ENCODE data around the gene LTB4R. TPM values are rescaled to one million over a fixed set of nuclear protein-coding genes. Genes with fewer than 3 reads are reported as not detected.
"Not testable (repeated sequence)": the region's sequence is repeated elsewhere in the genome, so short reads cannot be mapped to it uniquely, and the experiment has no call there.

Gene LTB4R
- total and polyA plus RNA-seq, 4 experiments from 2014 or later, result 9.6 to 20.0 (median 15.1) TPM

DNA sequence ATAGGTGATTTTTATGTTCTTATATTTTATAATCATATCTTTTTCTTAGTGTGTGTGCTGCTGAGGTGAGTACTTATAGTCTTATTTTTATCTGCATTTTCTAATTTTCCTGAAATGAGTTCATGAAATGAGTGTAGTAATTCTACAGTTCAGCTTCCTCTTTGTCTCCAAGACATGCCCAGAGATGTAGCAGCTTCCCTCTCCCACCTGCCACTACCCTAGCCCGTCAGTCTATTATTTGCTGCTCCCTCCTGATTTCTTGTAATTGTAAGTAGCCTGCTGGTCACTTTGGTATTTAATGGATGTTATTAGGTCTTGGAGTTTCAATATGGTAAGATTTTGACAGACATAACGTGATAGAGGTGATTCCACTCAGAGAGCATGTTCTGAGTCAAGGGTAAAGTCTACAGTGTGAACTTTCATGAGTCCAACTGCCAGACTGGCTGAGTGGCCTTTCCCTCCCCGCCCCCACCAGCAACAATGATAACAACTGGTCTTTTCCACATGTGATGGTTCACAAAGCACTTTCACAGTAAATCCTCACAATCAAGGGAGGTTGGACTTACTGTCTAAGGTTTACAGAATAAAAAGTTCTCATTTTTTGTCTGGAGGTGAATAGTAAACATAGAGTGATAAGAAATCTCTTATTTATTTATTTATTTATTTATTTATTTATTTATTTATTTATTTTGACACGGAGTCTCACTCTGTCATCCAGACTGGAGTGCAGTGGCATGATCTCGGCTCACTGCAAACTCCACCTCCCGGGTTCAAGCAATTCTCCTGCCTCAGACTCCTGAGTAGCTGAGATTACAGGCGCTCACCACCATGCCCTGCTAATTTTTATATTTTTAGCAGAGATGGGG lies 32.7 kb downstream of the LTB4R start:
- H3K27me3 ChIP-seq (ENCODE audit: insufficient read depth, low read length), result no peaks in the 10 kb centered on the region
- Mint-ChIP-seq H3K36me3 (peaks cover 0 to 4% of the 10 kb centered on the region in 2 donors), H3K27me3 (peaks cover 12 to 23% of the 10 kb centered on the region in 2 donors), H3K27ac (no peak overlapping the region), H3K9me3 (no peaks in the 10 kb centered on the region), H3K4me3 (no peak overlapping the region), H3K4me1 (peaks cover 7 to 16% (median 10%) of the 10 kb centered on the region in 4 donors)
- H3K36me3 ChIP-seq (ENCODE audit: insufficient read depth, low read length), result no peaks in the 10 kb centered on the region
- no peak for DNase-seq
- POLR2A ChIA-PET (ENCODE audit: partially characterized antibody), result no interaction called here
- CTCF ChIA-PET (ENCODE audit: partially characterized antibody), result interaction anchor here (5.7 kb wide), 1 partner anchor 11 kb away, joined by 46 read pairs; the partner anchor contains the start of gene ADCY4
- no peak overlapping the region for H3K4me3 ChIP-seq (ENCODE audit: low read length in 2 of 2)
- no peak overlapping the region for H3K27ac ChIP-seq (ENCODE audit: low read depth, low read length)
- H3K9me3 ChIP-seq (ENCODE audit: control insufficient read depth in 1 of 2, low read length in 2 of 2), result no peaks in the 10 kb centered on the region
- H3K4me1 ChIP-seq (ENCODE audit: insufficient read depth, low read length), result peaks cover 10% of the 10 kb centered on the region
- intact Hi-C loops (cut with micrococcal nuclease), result no loop called here

DNA sequence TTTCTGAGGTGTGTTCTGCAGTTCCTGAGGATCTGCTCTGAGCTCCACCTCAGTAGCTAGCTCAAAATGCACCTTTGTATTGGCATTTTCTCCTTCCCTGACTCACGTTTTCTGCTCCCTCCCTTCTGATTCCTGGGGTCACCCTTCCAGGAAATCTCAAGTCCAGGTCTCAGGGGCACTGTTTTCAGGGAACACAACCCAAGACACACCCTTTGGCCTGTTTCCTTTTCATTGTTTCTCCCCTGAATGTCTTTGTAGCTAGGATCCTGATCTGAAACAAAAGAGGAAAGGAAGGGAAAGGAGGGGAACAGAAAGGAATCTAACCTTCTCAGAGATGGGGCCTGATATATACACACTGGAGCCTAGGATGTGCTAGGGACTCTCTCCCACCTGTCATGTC lies 35.8 kb downstream of the LTB4R start:
- Histone ChIP-seq H3K4me1 (ENCODE audit: insufficient read depth, low read length) (no peaks in the 10 kb centered on the region), H3K27ac (ENCODE audit: low read depth, low read length) (no peak overlapping the region), H3K36me3 (ENCODE audit: insufficient read depth, low read length) (no peaks in the 10 kb centered on the region), H3K9me3 (ENCODE audit: control insufficient read depth in 1 of 2, low read length in 2 of 2) (no peaks in the 10 kb centered on the region), H3K4me3 (ENCODE audit: low read length in 2 of 2) (no peak overlapping the region), H3K27me3 (ENCODE audit: insufficient read depth, low read length) (peaks cover 3% of the 10 kb centered on the region)
- Mint-ChIP-seq H3K27ac (no peak overlapping the region), H3K36me3 (no peaks in the 10 kb centered on the region), H3K4me1 (no peaks in the 10 kb centered on the region), H3K4me3 (no peak overlapping the region), H3K9me3 (no peaks in the 10 kb centered on the region), H3K27me3 (peaks cover 32 to 44% of the 10 kb centered on the region in 2 donors)
- ChIA-PET CTCF (ENCODE audit: partially characterized antibody) (interaction anchor here (1.1 to 5.7 kb wide), 4 partner anchors 11 to 38 kb away, joined by 3 to 46 read pairs (median 4); partner anchors contain the start of gene ADCY4), POLR2A (ENCODE audit: partially characterized antibody) (interaction anchor here (1.2 kb wide), 1 partner anchor 83 kb away, joined by 4 read pairs; no protein-coding TSS in a partner anchor)
- DNase-seq, result no peak
- intact Hi-C loops (cut with micrococcal nuclease), result no loop called here

DNA sequence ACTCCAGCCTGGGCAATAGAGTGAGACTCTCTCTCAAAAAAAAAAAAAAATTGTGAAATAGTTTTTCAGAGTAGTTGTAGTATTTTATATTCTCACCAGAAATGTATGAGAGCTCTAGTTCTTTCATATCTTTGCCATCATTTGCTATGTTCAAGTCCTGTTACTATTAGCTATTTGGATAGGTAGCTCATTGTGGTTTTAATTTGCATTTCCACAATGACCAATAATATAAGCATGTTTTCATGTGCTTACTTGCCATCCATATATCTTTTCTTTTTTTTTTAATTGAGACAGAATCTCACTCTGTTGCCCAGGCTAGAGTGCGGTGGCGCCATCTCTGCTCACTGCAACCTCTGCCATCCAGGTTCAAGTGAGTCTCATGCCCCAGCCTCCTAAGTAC lies 36.9 kb downstream of the LTB4R start:
- no peaks in the 10 kb centered on the region for H3K36me3 ChIP-seq (ENCODE audit: insufficient read depth, low read length)
- no peak overlapping the region for H3K4me3 ChIP-seq (ENCODE audit: low read length in 2 of 2)
- H3K4me3 Mint-ChIP-seq, result no peak overlapping the region
- peaks cover 3% of the 10 kb centered on the region for H3K27me3 ChIP-seq (ENCODE audit: insufficient read depth, low read length)
- ChIA-PET CTCF (ENCODE audit: partially characterized antibody) (interaction anchor here (0.7 to 5.7 kb wide), 5 partner anchors 10 to 41 kb away, joined by 3 to 46 read pairs (median 4); partner anchors contain the start of genes ADCY4 and CIDEB), POLR2A (ENCODE audit: partially characterized antibody) (interaction anchor here (0.6 kb wide), 1 partner anchor 19 kb away, joined by 5 read pairs; no protein-coding TSS in a partner anchor)
- H3K4me1 ChIP-seq (ENCODE audit: insufficient read depth, low read length), result no peaks in the 10 kb centered on the region
- H3K9me3 Mint-ChIP-seq, result no peaks in the 10 kb centered on the region
- DNase-seq, result no peak
- no peaks in the 10 kb centered on the region for H3K9me3 ChIP-seq (ENCODE audit: control insufficient read depth in 1 of 2, low read length in 2 of 2)
- H3K27ac Mint-ChIP-seq, result no peak overlapping the region
- peaks cover 35 to 49% of the 10 kb centered on the region in 2 donors for H3K27me3 Mint-ChIP-seq
- no peak overlapping the region for H3K27ac ChIP-seq (ENCODE audit: low read depth, low read length)
- no peaks in the 10 kb centered on the region for H3K4me1 Mint-ChIP-seq
- H3K36me3 Mint-ChIP-seq, result no peaks in the 10 kb centered on the region
- intact Hi-C loops (cut with micrococcal nuclease), result no loop called here

DNA sequence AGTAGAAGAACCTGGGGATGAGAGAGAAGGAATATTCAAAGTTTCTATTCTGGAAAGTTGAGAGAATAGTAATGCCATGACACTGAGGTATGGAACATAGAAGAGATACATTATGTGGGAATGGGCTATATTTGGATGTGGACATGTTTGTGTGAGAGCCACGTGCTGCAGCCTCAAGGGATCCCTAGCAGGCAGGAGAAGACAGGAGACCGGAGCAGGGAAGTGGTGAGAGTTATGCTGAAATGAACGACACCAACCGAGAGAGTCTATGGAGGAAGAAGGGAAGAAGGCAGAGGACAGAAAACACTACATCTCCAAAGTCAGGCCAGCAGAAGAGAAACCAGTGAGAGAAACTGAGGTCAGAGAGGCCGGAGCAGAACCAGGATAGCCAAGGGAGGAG lies 38.4 kb downstream of the LTB4R start:
- Mint-ChIP-seq H3K4me1 (no peaks in the 10 kb centered on the region), H3K4me3 (no peak overlapping the region), H3K27me3 (peaks cover 39 to 46% of the 10 kb centered on the region in 2 donors), H3K27ac (peak overlapping the region in 1 of 7 donors; percentile 26), H3K36me3 (no peaks in the 10 kb centered on the region), H3K9me3 (no peaks in the 10 kb centered on the region)
- no peak for DNase-seq
- Histone ChIP-seq H3K4me3 (ENCODE audit: low read length in 2 of 2) (no peak overlapping the region), H3K27me3 (ENCODE audit: insufficient read depth, low read length) (peaks cover 3% of the 10 kb centered on the region), H3K27ac (ENCODE audit: low read depth, low read length) (no peak overlapping the region), H3K9me3 (ENCODE audit: control insufficient read depth in 1 of 2, low read length in 2 of 2) (no peaks in the 10 kb centered on the region), H3K36me3 (ENCODE audit: insufficient read depth, low read length) (no peaks in the 10 kb centered on the region), H3K4me1 (ENCODE audit: insufficient read depth, low read length) (no peaks in the 10 kb centered on the region)
- intact Hi-C loops (cut with micrococcal nuclease), result no loop called here
- CTCF ChIA-PET (ENCODE audit: partially characterized antibody), result no interaction called here
- POLR2A ChIA-PET (ENCODE audit: partially characterized antibody), result interaction anchor here (0.7 kb wide), 1 partner anchor 10 kb away, joined by 3 read pairs; the partner anchor contains the start of gene RIPK3

DNA sequence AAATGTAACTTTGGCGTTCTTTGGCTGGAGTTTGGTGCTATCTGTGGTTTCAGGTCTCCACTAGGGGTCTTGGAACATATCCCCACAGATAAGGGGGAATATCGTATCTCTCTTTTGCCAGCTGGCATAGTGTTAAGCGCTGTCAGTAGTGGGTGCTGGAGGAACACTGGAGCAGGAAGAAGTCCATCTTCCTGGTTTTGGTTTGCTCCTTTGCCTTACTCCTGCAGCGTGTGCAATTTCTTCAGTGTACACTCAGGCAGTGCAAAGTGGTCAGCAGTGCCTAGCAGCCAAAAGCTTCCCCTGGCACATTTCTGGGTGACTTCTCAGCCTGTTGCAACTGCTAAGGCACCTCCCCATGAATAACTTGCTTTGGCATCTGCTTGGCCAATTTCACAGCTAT lies 40.2 kb downstream of the LTB4R start:
- H3K9me3 Mint-ChIP-seq, result no peaks in the 10 kb centered on the region
- no peaks in the 10 kb centered on the region for H3K9me3 ChIP-seq (ENCODE audit: control insufficient read depth in 1 of 2, low read length in 2 of 2)
- peaks cover 34 to 37% of the 10 kb centered on the region in 2 donors for H3K27me3 Mint-ChIP-seq
- H3K4me1 ChIP-seq (ENCODE audit: insufficient read depth, low read length), result no peaks in the 10 kb centered on the region
- peaks cover 3% of the 10 kb centered on the region for H3K27me3 ChIP-seq (ENCODE audit: insufficient read depth, low read length)
- POLR2A ChIA-PET (ENCODE audit: partially characterized antibody), result no interaction called here
- CTCF ChIA-PET (ENCODE audit: partially characterized antibody), result interaction anchor here (1.7 kb wide), 1 partner anchor 18 kb away, joined by 6 read pairs; no protein-coding TSS in a partner anchor
- intact Hi-C loops (cut with micrococcal nuclease), result no loop called here
- no peak for DNase-seq
- H3K4me1 Mint-ChIP-seq, result no peaks in the 10 kb centered on the region
- H3K4me3 ChIP-seq (ENCODE audit: low read length in 2 of 2), result no peak overlapping the region
- no peak overlapping the region for H3K27ac Mint-ChIP-seq
- no peak overlapping the region for H3K27ac ChIP-seq (ENCODE audit: low read depth, low read length)
- no peaks in the 10 kb centered on the region for H3K36me3 ChIP-seq (ENCODE audit: insufficient read depth, low read length)
- no peak overlapping the region for H3K4me3 Mint-ChIP-seq
- no peaks in the 10 kb centered on the region for H3K36me3 Mint-ChIP-seq

DNA sequence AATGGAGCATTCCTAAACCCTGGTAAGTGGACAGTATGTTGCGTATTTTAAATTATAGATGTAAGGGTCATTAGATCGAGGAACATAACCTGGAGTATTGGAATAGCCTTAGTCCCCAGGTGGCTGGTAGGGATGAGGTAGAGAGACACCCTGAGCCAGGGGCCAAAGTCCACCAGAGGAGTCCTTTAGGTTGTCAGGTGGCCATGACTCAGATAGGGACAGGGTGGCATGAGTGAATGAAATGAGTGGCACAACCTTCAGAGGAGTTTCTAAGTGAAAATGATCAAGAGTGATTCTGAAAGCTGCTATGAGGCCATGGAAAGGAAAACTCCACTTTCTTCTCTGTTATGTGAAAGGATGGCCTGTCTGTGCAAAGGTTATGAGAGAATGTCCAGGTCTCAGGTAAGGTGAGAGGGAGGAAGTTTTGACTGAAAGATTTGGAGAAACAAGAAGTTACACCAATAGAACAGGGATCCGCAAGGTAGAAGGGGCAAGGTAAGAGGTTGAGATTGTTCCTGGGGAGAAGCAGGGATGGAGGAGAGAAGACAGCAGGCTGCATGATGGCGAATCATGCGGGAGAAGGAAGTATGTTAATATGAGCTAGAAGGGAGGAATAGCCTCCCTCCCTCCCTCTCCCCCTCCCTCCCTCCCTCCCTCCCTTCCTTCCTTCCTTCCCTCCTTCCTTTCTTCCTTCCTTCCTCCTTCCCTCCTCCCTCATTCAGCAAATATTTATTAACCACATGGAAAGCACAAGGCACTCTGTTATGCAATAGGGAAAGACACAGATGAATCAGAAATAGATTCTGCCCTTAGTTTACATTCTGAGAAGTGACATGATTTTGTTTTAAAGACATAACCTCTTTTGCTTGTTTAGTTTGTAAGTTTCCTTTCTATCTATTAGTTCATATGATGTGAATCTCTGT lies 42.5 kb downstream of the LTB4R start:
- no peak for DNase-seq
- Mint-ChIP-seq H3K27ac (no peak overlapping the region), H3K4me1 (no peaks in the 10 kb centered on the region), H3K27me3 (peaks cover 34 to 36% of the 10 kb centered on the region in 2 donors), H3K36me3 (no peaks in the 10 kb centered on the region), H3K9me3 (no peaks in the 10 kb centered on the region), H3K4me3 (no peak overlapping the region)
- Histone ChIP-seq H3K9me3 (ENCODE audit: control insufficient read depth in 1 of 2, low read length in 2 of 2) (no peaks in the 10 kb centered on the region), H3K4me1 (ENCODE audit: insufficient read depth, low read length) (no peaks in the 10 kb centered on the region), H3K27me3 (ENCODE audit: insufficient read depth, low read length) (peaks cover 8% of the 10 kb centered on the region), H3K36me3 (ENCODE audit: insufficient read depth, low read length) (no peaks in the 10 kb centered on the region), H3K4me3 (ENCODE audit: low read length in 2 of 2) (no peak overlapping the region), H3K27ac (ENCODE audit: low read depth, low read length) (no peak overlapping the region)
- ChIA-PET CTCF (ENCODE audit: partially characterized antibody) (interaction anchor here (1.3 kb wide), 1 partner anchor 77 kb away, joined by 3 read pairs; no protein-coding TSS in a partner anchor), POLR2A (ENCODE audit: partially characterized antibody) (interaction anchor here (0.6 kb wide), 1 partner anchor 76 kb away, joined by 3 read pairs; the partner anchor contains the start of genes CBLN3 and KHNYN)
- intact Hi-C loops (cut with micrococcal nuclease), result no loop called here

DNA sequence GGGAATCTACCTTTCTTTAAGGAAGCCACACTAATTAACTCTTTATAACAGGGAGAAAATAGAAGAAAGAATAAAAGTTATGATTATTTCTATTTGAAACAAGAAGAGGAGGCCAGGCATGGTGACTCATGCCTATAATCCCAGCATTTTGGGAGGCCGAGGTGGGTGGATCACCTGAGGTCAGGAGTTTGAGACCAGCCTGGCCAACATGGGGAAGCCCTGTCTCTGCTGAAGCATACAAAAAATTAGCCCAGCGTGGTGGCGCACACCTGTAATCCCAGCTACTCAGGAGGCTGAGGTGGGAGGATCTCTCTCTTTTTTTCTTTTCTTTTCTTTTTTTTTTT lies 43.2 kb downstream of the LTB4R start:
- H3K4me3 Mint-ChIP-seq; H3K36me3 Mint-ChIP-seq; POLR2A ChIA-PET (ENCODE audit: partially characterized antibody); H3K4me1 ChIP-seq (ENCODE audit: insufficient read depth, low read length); H3K27ac Mint-ChIP-seq; DNase-seq; intact Hi-C loops (cut with micrococcal nuclease); H3K27me3 ChIP-seq (ENCODE audit: insufficient read depth, low read length); H3K9me3 Mint-ChIP-seq; H3K27ac ChIP-seq (ENCODE audit: low read depth, low read length); H3K4me3 ChIP-seq (ENCODE audit: low read length in 2 of 2); H3K36me3 ChIP-seq (ENCODE audit: insufficient read depth, low read length); H3K9me3 ChIP-seq (ENCODE audit: control insufficient read depth in 1 of 2, low read length in 2 of 2); H3K4me1 Mint-ChIP-seq: not testable (repeated sequence)
- peaks cover 33 to 34% of the 10 kb centered on the region in 2 donors for H3K27me3 Mint-ChIP-seq
- CTCF ChIA-PET (ENCODE audit: partially characterized antibody), result interaction anchor here (0.7 kb wide), 1 partner anchor 121 kb away, joined by 3 read pairs; no protein-coding TSS in a partner anchor

All from CD4-positive, alpha-beta memory T cell (primary cell).